OCI-LY1 (cell line): ENCODE measurements around the gene PCNX2.

ENCODE experiments used
- H2AFZ ChIP-seq: fragments of 200-600 bp; sonication (generic), shearing (Covaris generic); 2 replicates; pipeline ENCODE4 v1.6.0; 2014; ENCODE audit warnings: antibody characterized with exemption, mild to moderate bottlenecking, low read length
- H3F3A ChIP-seq: fragments of 200-600 bp; sonication (generic), shearing (Covaris generic); 2 replicates; pipeline ENCODE4 v1.6.0; 2014; ENCODE audit warnings: mild to moderate bottlenecking, antibody characterized with exemption, low read length, moderate library complexity; ENCODE audit not compliant: insufficient read depth
- H3K27ac ChIP-seq: fragments of 200-600 bp; sonication (generic); 2 replicates; pipeline ENCODE4 v1.5.1; 2014; ENCODE audit warnings: low read length, mixed run types, mild to moderate bottlenecking, low read depth; ENCODE audit not compliant: poor library complexity, severe bottlenecking
- H3K27me3 ChIP-seq: fragments of 200-600 bp; sonication (generic); 2 replicates; pipeline ENCODE4 v1.6.0; 2014; ENCODE audit warnings: antibody characterized with exemption, mild to moderate bottlenecking, low read length, moderate library complexity; ENCODE audit not compliant: insufficient read depth
- H3K36me3 ChIP-seq: fragments of 200-600 bp; sonication (generic); 2 replicates; pipeline ENCODE4 v1.6.1; 2014; ENCODE audit warnings: mild to moderate bottlenecking, antibody characterized with exemption, low read length, moderate library complexity, mixed read lengths; ENCODE audit not compliant: insufficient read depth
- H3K4me1 ChIP-seq: fragments of 200-600 bp; sonication (generic); 2 replicates; pipeline ENCODE4 v1.5.1; 2014; ENCODE audit warnings: mild to moderate bottlenecking, low read length, moderate library complexity; ENCODE audit not compliant: insufficient read depth, severe bottlenecking
- H3K4me2 ChIP-seq: fragments of 200-600 bp; sonication (generic), shearing (Covaris generic); 2 replicates; pipeline ENCODE4 v1.6.1; 2014; ENCODE audit warnings: low read length
- H3K4me3 ChIP-seq: fragments of 200-600 bp; sonication (generic); 2 replicates; pipeline ENCODE4 v1.5.1; 2014; ENCODE audit warnings: low read length, low read depth, mild to moderate bottlenecking, mixed read lengths; ENCODE audit not compliant: poor library complexity, severe bottlenecking
- H3K79me2 ChIP-seq: fragments of 200-600 bp; shearing (Covaris generic); 2 replicates; pipeline ENCODE4 v1.6.1; 2016; ENCODE audit warnings: mixed run types, low read length, mixed read lengths; ENCODE audit not compliant: insufficient read depth
- H3K9ac ChIP-seq: fragments of 200-600 bp; sonication (generic), shearing (Covaris generic); 2 replicates; pipeline ENCODE4 v1.6.1; 2014; ENCODE audit warnings: mild to moderate bottlenecking, low read length, mixed read lengths
- H3K9me2 ChIP-seq: fragments of 200-600 bp; sonication (generic), shearing (Covaris generic); 2 replicates; pipeline ENCODE4 v1.6.1; 2014; ENCODE audit warnings: low read depth, mild to moderate bottlenecking, low read length, mixed read lengths
- H3K9me3 ChIP-seq: fragments of 200-600 bp; shearing (Covaris generic); 2 replicates; pipeline ENCODE4 v1.6.1; 2014; ENCODE audit warnings: low read length, mixed read lengths
- H4K20me1 ChIP-seq: fragments of 200-600 bp; sonication (generic), shearing (Covaris generic); 2 replicates; pipeline ENCODE4 v1.6.0; 2016; ENCODE audit warnings: mild to moderate bottlenecking, low read length; ENCODE audit not compliant: insufficient read depth
- EZH2 ChIP-seq: fragments of 200-600 bp; sonication (generic), shearing (Covaris generic); IDR thresholded peaks from 2 replicates; pipeline ENCODE4 v1.8.0; 2017; ENCODE audit warnings: borderline replicate concordance, mixed run types, mild to moderate bottlenecking, antibody characterized with exemption, low read length, moderate library complexity, mixed read lengths
- TF ChIP-seq, protein P1 (sequence below): fragments of 200-600 bp; sonication (generic), shearing (Covaris generic); IDR thresholded peaks from 2 replicates; pipeline ENCODE4 v1.5.1; 2017; ENCODE audit warnings: mild to moderate bottlenecking, antibody characterized with exemption, low read length, moderate library complexity, mixed read lengths

The PCNX2 gene

DNA sequence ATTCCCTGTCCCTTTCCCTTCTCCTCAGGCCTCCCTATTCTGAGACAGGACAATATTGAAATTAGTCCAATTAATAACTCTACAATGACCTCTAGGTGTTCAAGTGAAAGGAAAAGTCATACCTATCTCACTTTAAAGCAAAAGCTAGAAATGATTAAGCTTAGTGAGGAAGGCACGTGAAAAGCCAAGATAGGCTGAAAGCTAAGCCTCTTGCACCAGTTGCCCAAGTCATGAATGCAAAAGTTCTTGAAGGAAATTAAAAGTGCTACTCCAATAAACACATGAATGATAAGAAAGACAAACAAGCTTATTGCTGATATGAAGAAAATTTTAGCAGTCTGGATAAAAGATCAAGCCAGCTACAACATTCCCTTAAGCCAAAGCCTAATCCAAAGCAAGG, 28.2 kb upstream of the PCNX2 start:
- H3K36me3 ChIP-seq, result no peaks in the 10 kb centered on the region; the same call in 1 of the 2 replicates
- H3K27me3 ChIP-seq, result no peaks in the 10 kb centered on the region
- H4K20me1 ChIP-seq, result no peaks in the 10 kb centered on the region
- no peaks in the 10 kb centered on the region for H3F3A ChIP-seq
- no peaks in the 10 kb centered on the region for H3K9me2 ChIP-seq
- no peaks in the 10 kb centered on the region for H3K9me3 ChIP-seq
- TF ChIP-seq, protein P1, sequence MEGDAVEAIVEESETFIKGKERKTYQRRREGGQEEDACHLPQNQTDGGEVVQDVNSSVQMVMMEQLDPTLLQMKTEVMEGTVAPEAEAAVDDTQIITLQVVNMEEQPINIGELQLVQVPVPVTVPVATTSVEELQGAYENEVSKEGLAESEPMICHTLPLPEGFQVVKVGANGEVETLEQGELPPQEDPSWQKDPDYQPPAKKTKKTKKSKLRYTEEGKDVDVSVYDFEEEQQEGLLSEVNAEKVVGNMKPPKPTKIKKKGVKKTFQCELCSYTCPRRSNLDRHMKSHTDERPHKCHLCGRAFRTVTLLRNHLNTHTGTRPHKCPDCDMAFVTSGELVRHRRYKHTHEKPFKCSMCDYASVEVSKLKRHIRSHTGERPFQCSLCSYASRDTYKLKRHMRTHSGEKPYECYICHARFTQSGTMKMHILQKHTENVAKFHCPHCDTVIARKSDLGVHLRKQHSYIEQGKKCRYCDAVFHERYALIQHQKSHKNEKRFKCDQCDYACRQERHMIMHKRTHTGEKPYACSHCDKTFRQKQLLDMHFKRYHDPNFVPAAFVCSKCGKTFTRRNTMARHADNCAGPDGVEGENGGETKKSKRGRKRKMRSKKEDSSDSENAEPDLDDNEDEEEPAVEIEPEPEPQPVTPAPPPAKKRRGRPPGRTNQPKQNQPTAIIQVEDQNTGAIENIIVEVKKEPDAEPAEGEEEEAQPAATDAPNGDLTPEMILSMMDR, result no peak
- TF ChIP-seq EZH2, result no peak
- no peak overlapping the region for H3K4me2 ChIP-seq
- H3K9ac ChIP-seq, result no peak overlapping the region
- H2AFZ ChIP-seq, result no peak overlapping the region
- H3K4me3 ChIP-seq, result no peak overlapping the region
- no peaks in the 10 kb centered on the region for H3K79me2 ChIP-seq
- H3K4me1 ChIP-seq, result peaks cover 6% of the 10 kb centered on the region
- H3K27ac ChIP-seq, result no peak overlapping the region

DNA sequence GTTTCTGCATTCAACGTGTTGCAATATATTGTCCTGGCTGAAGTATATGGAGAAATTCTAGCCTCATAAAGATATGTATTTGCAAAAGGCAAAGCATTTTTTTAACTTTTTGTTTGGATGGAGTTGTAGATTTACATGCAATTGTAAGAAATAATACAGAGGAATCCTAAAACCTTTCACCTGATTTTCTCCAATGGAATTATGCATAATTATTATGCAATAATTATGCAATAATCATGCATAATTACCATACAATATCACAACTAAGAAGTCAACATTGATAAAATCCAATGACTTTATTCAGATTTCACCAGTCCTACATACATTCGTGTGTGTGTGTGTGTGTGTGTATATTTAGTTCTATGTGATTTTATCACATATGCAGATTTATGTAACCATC, 24.5 kb upstream of the PCNX2 start:
- Histone ChIP-seq H3F3A (no peaks in the 10 kb centered on the region), H2AFZ (no peak overlapping the region), H3K79me2 (no peaks in the 10 kb centered on the region), H4K20me1 (no peaks in the 10 kb centered on the region), H3K4me3 (no peak overlapping the region), H3K4me2 (no peak overlapping the region), H3K36me3 (no peaks in the 10 kb centered on the region; the same call in 1 of the 2 replicates), H3K9me2 (no peaks in the 10 kb centered on the region), H3K27me3 (no peaks in the 10 kb centered on the region), H3K4me1 (no peaks in the 10 kb centered on the region), H3K9me3 (no peaks in the 10 kb centered on the region), H3K9ac (no peak overlapping the region), H3K27ac (no peak overlapping the region)
- TF ChIP-seq, protein P1, result no peak
- TF ChIP-seq EZH2, result no peak

DNA sequence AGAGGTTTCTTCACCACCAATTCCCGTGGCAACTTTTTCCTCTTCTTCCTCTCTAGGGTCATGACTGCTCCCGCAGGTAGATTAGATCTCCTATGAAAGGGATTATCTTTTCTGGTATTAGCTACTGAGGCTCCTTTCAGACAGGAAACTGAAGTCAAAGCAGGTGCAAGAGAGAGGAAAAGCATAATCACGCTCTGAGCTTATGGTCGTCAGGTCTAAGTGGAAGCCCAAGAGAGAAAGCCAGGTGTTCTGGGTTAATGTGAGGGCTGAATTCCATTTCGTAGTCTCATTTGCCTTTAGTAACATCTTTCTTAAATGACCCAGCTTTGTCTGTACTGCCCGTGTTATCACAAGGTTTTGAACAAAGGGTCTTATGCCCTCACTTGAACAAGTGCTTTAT, 23.7 kb upstream of the PCNX2 start:
- Histone ChIP-seq H4K20me1 (no peaks in the 10 kb centered on the region), H3K9me2 (no peaks in the 10 kb centered on the region), H3K27ac (no peak overlapping the region), H3K27me3 (no peaks in the 10 kb centered on the region), H2AFZ (no peak overlapping the region), H3K9ac (no peak overlapping the region), H3K36me3 (no peaks in the 10 kb centered on the region), H3F3A (no peaks in the 10 kb centered on the region), H3K79me2 (no peaks in the 10 kb centered on the region), H3K4me1 (no peaks in the 10 kb centered on the region), H3K9me3 (no peaks in the 10 kb centered on the region), H3K4me2 (no peak overlapping the region), H3K4me3 (no peak overlapping the region)
- no peak for TF ChIP-seq EZH2
- TF ChIP-seq, protein P1, result no peak
